GM10248 (cell line): ENCODE results near the gene SIRPG.

Experiments used
- CTCF ChIA-PET: fragments of 300-600 bp; sonication (Branson Sonifier 250); formaldehyde crosslinking; extraction: SDS; loops from one replicate; lab custom pipeline; 2021; ENCODE audit warnings: antibody characterized with exemption; lab: Yijun Ruan, JAX
- POLR2A ChIA-PET: fragments of 350-650 bp; sonication (Branson Sonifier 250); formaldehyde crosslinking; extraction: SDS; loops from one replicate; lab custom pipeline; 2020; ENCODE audit warnings: antibody characterized with exemption; lab: Yijun Ruan, JAX
- DNase-seq: peaks from one replicate; pipeline ENCODE4 v3.0.0; 2012; ENCODE audit errors: extremely low spot score
- TF ChIP-seq, protein P1 (sequence below): IDR thresholded peaks from 2 replicates; pipeline ENCODE4 v1.5.1; 2012; ENCODE audit warnings: mild to moderate bottlenecking, low read depth; ENCODE audit errors: extremely low read depth, missing control alignments, control extremely low read depth

The SIRPG gene

DNA sequence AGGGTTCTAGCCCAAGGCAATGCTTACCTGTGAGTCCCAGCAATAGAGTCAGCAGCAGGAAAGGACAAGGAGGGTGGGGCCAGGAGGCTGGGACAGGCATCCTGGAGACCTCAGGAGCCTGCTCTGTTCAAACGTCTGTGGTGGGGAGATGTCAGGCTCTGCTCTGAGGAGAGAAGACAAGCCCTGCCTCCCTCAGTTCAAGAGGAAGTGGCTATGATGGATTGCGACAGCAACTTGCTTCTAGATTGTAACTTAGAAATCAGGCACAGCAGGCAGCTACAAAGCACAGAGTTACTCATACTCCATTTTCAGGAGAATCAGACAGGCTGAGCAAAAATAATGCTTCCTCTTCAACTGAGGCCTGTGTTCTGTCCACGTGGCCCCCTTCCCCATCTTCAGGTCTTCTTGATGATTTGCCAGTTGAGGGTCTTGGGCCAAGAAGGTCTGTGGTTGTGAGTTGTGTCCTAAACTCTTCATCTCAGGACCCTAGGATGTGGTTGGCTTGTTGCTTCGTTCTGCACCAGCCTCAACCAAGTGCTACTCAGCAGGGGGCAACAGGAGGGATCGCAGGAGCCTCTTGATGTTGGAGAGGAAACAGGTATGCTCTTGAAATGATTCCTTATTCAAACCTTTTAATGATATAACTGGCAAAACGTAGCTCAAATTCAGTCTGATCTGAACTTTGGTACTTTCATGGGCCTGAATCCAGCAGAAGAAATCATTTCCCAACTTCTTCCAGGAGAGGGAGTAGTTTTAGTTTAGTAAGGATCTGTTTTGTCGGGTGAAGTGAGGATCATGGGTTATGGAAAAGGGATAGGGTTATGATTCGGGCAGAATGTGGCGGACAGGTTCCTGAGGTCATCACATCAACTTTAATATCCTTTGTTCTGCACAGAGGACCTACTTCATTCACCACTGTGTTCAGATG, 68.8 kb downstream of the SIRPG start:
- no peak for DNase-seq
- POLR2A ChIA-PET, result no interaction called here
- TF ChIP-seq, protein P1, sequence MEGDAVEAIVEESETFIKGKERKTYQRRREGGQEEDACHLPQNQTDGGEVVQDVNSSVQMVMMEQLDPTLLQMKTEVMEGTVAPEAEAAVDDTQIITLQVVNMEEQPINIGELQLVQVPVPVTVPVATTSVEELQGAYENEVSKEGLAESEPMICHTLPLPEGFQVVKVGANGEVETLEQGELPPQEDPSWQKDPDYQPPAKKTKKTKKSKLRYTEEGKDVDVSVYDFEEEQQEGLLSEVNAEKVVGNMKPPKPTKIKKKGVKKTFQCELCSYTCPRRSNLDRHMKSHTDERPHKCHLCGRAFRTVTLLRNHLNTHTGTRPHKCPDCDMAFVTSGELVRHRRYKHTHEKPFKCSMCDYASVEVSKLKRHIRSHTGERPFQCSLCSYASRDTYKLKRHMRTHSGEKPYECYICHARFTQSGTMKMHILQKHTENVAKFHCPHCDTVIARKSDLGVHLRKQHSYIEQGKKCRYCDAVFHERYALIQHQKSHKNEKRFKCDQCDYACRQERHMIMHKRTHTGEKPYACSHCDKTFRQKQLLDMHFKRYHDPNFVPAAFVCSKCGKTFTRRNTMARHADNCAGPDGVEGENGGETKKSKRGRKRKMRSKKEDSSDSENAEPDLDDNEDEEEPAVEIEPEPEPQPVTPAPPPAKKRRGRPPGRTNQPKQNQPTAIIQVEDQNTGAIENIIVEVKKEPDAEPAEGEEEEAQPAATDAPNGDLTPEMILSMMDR, result no peak
- CTCF ChIA-PET, result no interaction called here

- CTCF ChIA-PET, result no interaction called here
- POLR2A ChIA-PET, result no interaction called here
- TF ChIP-seq, protein P1, result no peak
- DNase-seq, result no peak
Measured at GRCh38 chr20:1587781-1588532, 69.6 kb downstream of the SIRPG start.

- ChIA-PET CTCF (no interaction called here), POLR2A (no interaction called here)
- TF ChIP-seq, protein P1, result no peak
- DNase-seq, result no peak
Measured at GRCh38 chr20:1579488-1579887, 78.1 kb downstream of the SIRPG start.
